CD4-positive, alpha-beta T cell treated with Interleukin-17A for 1 hour (primary cell): ENCODE measurements around the gene HERC4.
"Not testable (repeated sequence)": the region's sequence is repeated elsewhere in the genome, so short reads cannot be mapped to it uniquely, and the experiment has no call there.

ENCODE experiments used
- DNase-seq: peaks from one replicate; pipeline ENCODE4 v3.0.0-alpha.2; 2020

The HERC4 gene

DNA sequence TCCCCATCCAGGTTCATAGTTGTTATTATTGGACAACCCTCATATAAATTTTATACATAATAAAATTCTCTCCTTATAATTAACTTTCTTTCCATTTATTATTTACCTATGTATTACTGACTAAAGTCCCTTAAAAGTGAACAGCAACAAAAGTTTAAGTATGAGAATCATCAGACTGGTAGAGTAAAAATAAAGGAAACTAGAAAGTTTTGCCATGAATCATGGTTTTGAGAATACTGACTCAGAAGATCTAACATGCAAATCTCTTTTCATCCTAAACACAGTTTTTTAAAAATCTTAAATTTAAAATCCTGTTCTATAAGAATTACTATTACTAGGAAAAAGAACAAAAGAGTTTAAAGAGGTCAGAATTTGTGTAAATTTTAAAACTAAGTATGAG is 32.1 kb downstream of the HERC4 start:
- DNase-seq = no peak

DNA sequence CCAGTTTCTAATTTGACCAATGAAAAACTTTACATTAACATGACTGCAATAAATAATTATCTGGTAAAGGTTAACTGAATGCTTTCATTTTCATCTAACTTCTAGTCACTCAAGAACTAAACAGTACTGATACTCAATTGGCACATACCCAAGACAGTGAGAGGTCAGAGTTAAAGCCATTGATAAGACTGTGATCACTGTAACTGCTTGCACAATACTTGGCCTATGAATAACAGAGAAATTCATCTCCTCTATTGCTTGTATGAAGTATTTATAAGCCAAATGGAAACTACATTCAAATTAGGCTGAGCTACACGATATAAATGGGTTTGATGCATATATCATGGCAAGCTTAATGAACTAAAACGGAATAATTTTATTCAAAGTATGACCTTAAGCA is 43.0 kb downstream of the HERC4 start:
- DNase-seq = no peak

DNA sequence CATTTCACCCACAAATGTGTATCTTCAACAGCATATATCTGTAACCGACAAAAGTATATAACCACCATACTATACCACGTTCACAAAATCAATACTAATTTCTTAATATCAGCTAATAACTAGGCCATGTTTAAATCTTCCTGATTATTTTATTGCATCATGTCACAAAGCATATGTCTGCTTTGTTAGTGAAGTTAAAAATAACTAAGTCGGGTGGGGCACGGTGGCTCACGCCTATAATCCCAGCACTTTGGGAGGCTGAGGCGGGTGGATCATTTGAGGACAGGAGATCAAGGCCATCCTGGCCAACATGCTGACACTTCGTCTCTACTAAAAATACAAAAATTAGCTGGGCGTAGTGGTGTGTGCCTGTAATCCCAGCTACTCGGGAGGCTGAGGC is 47.7 kb downstream of the HERC4 start:
- DNase-seq = no peak

DNA sequence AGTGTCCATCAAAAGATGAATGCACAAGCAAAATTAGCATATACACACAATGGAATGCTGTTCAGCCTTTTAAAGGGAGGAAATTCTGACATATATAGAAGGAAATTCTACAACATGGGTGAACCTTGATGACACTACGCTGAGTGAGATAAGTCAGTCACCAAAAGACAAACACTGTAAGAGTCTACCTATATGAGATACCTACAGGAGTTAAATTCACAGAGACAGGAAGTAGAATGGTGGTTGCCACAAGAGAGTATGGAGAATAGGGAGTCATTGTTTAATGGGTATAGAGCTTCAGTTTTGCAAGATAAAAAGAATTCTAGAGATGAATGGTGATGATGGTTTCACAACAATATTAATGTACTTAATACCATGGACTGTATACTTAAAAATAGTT is 51.8 kb downstream of the HERC4 start:
- no peak for DNase-seq

DNA sequence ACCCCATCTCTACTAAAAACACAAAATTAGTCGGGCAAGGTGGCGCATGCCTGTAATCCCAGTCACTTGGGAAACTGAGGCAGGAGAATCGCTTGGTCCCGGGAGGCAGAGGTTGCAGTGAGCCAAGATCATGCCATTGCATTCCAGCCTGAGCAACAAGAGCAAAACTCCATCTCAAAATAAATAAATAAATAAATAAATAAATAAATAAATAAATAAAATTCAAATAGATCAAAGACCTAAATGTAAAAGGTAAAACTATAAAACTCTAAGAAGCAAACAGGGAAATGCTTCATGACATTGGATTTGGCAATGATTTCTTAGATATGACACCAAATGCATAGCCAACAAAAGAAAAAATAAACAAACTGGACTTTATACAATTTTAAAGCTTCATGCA is 52.8 kb downstream of the HERC4 start:
- not testable (repeated sequence) for DNase-seq

DNA sequence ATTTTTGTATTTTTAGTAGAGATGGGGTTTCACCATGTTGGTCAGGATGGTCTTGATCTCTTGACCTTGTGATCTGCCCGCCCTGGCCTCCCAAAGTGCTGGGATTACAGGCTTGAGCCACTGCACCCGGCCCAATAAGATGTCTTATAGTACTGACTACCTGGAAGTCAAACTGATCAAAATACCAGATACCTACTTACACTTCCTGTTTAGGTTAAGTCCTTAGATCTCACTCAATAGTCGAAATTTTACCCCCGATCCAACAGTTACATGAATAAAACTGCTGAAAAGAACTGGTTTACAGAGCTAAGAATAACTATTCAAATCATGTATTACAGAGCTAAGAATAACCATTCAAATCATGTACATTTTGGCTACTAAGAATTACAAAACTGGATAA is 58.6 kb downstream of the HERC4 start:
- DNase-seq = peak; percentile 14

DNA sequence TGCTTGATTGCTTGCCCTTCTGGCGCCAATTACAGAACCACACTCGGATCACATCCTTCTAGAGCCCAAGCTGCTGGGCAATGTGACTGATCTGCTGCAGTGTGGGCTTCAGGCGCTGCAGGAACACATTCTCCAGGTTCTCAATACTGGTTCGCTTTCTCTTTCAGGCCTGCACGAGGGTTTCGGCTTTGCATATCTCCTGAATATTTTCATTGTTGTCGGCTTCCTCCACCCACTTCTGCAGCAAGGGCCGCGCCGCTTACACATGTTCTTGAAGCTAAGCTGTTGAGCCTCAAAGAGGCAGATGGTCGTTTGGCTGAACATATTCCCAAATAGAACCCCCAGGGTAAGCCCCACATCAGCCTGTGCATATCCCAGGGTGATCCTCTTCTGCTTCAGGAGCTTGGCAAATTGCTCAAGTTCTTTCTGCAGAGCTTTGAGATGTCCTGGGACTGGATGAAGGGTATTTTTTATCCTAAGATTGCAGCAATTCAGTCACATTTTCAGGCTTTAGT is 64.6 kb downstream of the HERC4 start:
- DNase-seq = no peak

DNA sequence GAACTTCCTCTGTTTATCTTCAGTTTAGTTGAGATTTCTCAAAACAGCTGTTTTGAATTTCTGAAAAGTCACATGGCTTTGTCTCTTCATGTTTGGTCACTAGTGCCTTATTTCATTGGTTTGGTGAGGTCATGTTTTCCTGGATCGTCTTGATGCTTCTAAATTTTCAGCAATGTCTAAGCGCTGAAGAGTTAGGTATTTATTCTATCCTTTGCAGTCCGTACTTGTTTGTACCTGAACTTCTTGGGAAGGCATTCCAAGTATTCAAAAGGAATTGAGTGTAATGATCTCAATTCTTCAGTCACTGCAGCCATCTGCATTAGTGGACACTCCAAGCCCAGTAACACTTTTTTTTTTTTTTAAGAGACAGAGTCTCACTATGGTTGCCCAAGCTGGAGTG is 67.7 kb downstream of the HERC4 start:
- DNase-seq = no peak

DNA sequence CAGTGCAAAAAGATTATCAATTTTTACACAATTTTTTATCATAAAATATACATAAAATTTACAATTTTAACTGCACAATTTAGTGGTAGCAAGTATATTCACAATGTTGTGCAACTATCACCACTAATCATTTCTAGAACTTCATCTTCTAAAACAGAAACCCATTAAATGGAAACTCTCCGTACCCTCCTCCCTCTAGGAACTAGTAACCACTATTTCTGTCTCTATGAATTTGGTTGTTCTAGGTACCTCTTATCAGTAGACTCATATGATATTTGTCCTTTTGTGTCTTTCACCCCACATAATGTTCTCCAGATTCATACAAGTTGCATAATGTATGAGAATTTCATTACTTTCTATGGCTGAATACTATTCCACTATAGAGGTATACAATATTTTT is 73.5 kb downstream of the HERC4 start:
- DNase-seq = no peak

DNA sequence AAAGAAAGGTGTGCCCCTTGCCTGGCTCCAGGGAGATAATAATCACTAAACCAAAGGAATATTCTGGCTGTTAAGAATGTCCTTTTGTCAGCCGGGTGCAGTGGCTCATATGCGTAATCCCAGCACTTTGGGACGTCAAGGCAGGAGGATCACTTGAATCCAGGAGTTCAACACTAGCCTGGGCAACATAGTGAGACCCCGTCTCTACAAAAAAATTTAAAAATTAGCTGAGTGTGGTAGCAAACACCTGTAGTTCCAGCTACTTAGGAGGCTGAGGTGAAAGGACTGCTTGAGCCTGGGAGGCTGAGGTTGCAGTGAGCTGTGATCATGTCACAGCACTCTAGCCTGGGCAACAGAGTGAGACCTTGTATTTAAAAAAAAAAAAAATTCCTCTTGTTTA is 74.1 kb downstream of the HERC4 start:
- DNase-seq = no peak

DNA sequence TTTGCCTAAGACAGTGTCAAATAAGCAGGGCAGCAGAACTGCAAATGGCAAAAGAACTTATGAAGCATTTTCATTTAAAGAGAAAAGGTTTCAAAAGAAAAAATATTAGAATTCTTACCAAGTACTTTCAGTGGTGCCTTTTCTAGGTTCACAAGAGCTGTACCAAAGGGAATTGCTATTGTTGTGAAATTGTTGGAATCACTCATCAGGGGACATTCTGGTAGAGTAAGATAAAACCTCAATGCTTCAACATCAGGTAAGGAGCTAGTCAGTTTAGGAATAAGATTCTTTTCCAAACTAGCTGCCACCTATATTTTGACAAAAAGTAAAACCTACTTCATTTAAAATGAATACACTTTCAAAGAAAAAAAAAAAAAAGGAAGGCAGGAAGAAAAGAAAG is 85.0 kb downstream of the HERC4 start:
- no peak for DNase-seq

DNA sequence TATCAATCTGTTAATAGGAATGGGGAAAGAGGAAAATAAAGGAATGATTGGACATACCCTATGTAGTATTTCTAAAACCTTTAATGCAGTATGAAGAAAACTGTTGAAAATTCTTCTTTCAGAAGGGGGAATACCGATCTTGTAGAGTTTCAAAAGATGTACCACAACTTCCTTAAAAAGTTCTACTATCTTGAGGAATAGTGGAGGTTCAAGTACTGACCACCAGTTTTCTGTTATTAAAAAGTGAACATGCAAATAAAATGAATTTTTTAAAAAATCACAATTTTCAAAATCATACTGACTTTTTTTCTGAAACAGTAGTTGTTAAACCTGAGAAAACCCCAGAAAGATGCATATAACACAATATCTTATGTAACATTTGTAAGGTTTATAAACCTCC is 86.5 kb downstream of the HERC4 start:
- no peak for DNase-seq

DNA sequence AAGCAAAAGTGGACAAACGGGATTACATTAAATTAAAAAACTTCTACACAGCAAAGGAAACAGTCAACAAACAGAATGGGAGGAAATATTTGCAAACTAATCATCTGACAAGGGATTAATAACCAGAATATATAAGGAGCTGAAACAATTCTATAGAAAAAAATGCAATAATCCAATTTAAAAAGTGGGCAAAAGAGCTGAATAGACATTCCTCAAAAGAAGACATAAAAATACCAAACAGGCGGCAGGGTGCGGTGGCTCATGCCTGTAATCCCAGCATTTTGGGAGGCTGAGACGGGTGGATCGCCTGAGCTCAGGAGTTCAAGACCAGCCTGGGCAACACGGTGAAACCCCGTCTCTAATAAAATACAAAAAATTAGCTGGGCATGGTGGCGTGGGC is 92.5 kb downstream of the HERC4 start:
- not testable (repeated sequence) for DNase-seq

DNA sequence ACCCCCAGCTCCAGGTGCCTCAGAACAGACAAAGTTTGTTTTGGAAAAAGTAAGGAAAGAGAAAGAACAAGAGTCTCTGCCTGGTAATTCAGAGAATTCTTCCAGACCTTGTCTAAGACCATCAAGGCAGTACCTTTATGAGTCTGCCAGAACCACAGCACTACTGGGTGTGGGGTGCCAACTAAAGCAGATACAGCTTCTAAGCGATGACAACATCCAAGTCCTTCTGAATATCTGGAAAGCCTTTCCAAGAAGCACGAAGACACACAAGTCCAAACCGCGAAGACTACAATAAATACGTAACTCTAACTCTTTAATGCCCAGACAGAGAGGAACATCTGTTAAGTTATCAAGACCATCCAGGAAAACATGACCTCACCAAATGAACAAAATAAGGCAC is 96.3 kb downstream of the HERC4 start:
- no peak for DNase-seq

DNA sequence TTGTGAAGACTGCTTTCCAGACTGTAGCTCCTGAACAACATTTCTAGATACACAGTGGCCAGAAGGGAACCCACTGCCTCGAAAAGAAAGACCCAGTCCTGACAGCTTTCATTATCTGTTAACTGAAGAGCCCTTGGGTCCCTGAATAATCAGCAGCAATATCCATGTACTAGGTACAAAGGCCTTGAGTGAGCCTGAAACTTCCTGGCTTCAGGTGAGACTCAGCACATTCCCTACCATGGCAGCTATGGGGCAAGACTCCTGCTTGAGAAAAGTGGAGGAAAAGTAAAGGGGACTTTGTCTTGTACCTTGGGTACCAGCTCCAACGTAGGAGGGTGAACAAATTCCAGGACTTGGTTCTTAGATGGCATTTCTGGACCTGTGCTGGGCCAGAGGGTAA is 97.8 kb downstream of the HERC4 start:
- no peak for DNase-seq

DNA sequence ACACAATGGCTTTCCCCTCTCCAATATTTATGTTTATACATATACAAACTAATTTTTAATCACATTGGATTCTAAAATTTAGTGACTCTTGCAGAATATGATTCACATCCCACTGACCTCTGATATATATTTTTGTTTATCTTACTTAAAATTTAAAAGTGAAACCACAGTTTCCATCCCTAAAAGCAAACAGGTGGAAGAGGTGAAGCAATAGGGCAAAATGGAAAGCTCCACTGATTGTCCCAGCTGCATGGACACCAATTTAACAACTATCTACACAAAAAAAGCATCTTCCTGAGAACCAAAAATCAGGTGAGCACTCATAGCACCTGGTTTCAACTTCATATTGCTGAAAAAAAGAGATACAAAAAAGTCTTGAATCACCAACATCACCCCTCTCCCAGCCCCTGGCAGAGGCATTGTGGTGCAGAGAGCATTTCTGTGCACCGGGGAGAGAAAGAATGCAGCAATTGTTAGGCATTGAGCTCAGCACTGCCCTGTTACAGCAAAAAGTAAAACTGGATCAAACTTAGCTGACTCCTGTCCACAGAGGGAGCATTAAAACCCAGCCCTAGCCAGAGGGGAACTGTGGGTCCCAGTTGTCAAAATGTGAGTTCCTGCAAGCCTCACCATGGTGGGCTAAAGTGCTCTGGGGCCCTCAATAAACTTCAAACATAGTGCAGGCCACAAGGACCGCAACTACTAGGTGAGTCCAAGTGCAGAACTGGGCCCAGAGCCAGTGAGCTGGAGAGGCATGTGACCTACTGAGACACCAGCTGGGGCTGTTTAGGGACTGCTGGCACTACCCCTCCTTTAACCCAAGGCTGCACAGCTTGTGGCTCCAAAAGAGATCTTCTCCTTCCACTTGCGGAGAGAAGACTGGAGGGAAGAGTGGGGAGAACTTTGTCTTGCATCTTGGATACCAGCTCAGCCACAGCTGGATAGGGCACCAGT is 98.5 kb downstream of the HERC4 start:
- no peak for DNase-seq

DNA sequence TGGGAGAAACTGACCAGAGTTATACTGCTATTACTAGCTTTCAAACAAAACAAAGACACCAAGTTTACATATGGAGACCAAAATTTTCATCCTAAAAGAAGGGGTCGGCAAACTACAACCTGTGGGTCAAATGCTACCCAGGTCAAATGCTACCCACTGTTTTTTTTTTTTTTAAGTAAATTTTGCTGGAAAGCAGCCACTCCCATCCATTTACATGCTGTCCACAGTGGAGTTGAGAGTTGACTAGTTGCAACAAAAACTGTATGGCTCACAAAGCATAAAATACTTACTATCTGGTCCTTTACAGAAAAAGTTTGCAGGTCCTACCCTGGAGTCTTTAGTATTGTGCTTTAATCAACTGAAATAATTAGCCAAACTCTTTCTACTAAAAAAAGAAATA is 99.2 kb downstream of the HERC4 start:
- no peak for DNase-seq

DNA sequence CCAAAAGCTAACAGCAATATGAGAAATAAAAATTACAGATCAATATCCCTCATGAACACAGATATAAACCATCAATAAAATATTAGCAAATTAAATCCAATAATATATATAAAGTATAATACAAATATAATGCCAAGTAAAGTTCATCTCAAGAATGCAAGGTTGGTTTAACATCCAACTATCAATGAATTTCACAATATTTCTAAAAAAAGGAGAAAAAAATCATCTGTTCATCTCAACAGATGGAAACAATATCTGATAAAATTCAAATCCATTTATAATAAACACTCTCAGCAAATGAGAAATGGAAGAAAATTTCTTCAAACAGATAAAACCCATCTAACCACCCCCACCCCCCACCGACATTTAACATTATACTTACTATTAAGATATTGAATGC is 103.8 kb downstream of the HERC4 start:
- no peak for DNase-seq

DNA sequence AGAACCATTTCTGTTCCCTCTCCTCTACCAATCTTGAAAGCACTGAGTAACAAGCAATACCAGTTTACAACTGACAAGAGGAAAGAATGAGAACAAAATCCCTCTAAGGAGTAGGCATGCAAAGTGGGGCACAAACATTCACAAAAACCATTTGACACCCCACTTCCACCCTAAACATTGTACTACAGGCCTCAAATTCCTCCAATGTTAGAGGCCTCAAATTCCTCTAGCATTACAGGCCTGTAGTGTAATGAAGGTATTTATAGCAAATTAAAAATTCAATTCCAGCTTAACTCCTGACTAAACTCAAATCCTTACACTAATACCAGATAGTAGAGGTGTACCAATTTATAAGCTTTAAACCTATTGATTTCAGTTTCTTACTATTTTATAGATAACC is 105.2 kb downstream of the HERC4 start:
- DNase-seq = no peak

DNA sequence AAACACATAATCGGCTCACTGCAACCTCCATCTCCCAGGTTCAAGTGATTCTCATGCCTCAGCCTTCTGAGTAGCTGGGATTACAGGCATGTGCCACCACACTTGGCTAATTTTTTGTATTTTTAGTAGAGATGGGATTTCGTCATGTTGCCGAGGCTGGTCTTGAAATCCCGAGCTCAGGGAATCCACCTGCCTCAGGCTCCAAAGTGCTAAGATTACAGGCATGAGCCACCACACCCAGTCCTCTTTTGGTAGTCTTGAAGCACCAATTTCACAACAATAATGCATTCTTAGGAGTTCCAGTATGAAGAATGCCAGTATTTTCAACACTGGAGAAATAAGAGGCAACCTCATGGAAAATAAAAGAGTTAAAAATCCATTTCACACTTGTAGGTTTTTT is 109.0 kb downstream of the HERC4 start:
- not testable (repeated sequence) for DNase-seq

DNA sequence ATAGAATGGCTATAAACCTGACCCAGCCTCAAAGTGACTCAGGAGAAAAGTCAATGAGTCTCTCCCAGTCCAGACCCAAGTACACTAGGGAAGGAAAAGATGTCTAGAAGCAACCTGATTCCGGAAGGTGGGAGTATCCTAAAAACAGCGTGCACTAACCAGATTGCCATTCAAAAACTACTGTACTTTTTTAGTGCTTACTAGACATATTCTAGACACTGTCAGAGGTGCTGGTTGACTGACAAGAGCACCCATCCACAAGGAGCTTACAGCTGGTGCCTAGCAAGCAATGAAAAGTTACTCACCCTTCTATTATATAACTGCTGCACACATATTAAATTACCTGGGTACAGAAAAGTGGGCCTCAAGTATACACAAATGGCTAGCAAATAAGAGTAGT is 109.6 kb downstream of the HERC4 start:
- DNase-seq = no peak

DNA sequence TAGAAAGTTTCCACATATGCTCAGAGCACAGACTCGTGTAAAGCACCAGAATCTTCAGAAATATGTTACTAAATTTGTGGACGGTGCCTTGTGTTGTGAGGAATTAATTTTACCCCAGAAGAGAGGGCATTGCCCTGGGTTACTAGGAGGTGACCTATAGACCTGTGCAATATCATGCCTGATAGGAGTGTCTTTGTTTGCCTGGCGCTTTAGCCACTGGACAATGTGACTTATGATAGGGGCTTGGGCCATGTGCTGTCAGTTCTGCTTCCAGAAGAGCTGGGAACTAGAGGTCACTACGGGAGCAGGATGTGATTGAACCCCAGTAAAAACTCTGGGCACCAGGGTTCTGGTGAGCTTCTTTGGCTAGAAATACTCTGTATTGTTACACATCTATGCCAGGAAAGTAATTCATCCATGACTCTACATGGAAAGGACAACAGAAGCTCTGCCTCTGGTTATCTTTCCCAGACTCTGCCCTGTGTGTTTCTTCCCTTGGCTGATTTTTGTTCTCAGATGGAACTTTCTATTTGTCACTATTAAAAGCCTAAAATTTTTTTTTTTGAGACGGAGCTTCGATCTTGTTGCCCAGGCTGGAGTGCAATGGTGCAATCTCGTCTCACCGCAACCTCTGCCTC is 115.1 kb downstream of the HERC4 start:
- DNase-seq = no peak

DNA sequence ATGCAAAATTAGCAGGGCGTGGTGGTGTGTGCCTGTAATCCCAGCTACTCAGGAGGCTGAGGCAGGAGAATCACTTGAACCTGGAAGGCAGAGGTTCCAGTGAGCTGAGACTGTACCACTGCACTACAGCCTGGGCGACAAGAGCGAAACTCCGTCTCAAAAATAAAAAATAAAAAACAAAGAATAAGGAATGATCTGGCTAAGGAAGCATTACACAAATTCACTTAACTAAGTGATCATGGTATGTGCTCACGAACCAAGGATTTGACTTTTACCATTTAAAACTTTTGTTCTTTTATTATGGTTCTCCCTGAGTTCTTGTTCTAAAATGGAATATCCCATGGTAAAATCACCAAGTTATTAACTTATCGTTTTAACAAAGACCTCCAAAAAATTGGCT is 119.5 kb downstream of the HERC4 start:
- DNase-seq = no peak

DNA sequence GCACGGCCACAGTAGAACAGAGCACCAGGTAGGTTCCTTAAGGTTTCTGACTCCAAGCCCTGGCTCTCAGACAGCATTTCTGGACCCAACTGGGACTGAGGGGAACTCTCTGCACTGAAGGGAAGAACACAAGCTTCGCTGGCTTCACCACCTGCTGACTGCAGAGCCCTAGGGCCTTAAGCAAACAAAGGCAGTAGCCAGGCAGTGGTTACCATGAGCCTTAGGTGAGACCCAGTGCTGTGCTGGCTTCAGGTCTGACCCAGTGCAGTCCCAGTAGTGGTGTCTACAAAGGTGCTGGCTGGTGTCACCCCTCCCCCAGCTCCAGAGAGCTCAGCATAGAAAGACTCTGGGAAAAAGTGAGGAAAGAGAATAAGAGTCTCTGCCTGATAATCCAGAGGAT is 131.2 kb downstream of the HERC4 start:
- DNase-seq = no peak
